GM12878 (cell line): ENCODE measurements around the gene ITPR2.

ENCODE experiments used
- BRCA1 ChIP-seq: IDR thresholded peaks from 2 replicates; pipeline ENCODE4 v1.6.1; 2011; ENCODE audit warnings: low read depth, low read length, improper control_type of control experiment
- CTCF ChIP-seq, 3 experiments: IDR thresholded peaks in 2 of 3; conservative IDR thresholded peaks in 1 of 3; 2 replicates each; pipeline ENCODE4 v1.5.1; 2011; ENCODE audit warnings: low read depth in 3 of 3, low read length in 3 of 3, mild to moderate bottlenecking in 3 of 3, control low read depth in 2 of 3, moderate library complexity in 2 of 3, inconsistent platforms in 1 of 3, mixed read lengths in 1 of 3; ENCODE audit not compliant: control insufficient read depth in 2 of 3, insufficient read depth in 1 of 3; ENCODE audit errors: extremely low read depth in 1 of 3
- DPF2 ChIP-seq: fragments of 450-650 bp; IDR thresholded peaks from 2 replicates; pipeline ENCODE4 v1.6.1; 2017; ENCODE audit warnings: mild to moderate bottlenecking
- TARDBP ChIP-seq: IDR thresholded peaks from 2 replicates; pipeline ENCODE4 v1.6.1; 2016; ENCODE audit warnings: borderline replicate concordance
- TCF12 ChIP-seq: IDR thresholded peaks from 2 replicates; pipeline ENCODE4 v1.6.1; 2011; ENCODE audit warnings: low read depth, mild to moderate bottlenecking, low read length
- ZBED1 ChIP-seq: IDR thresholded peaks from 2 replicates; pipeline ENCODE4 v1.6.1; 2016; ENCODE audit warnings: borderline replicate concordance
- TF ChIP-seq, protein P1 (sequence below): fragments of 450-650 bp; IDR thresholded peaks from 2 replicates; pipeline ENCODE4 v1.6.1; 2017; ENCODE audit warnings: mild to moderate bottlenecking, moderate library complexity
- TF ChIP-seq, protein P2 (sequence below): IDR thresholded peaks from 2 replicates; pipeline ENCODE4 v1.6.1; 2012; ENCODE audit warnings: low read depth, low read length, improper control_type of control experiment

- TF ChIP-seq CTCF (IDR thresholded peaks at IDR 0.05 in 2 of 3, conservative IDR thresholded peaks at IDR 0.05 in 1 of 3; ENCODE audit: control insufficient read depth in 2 of 3, extremely low read depth in 1 of 3, insufficient read depth in 1 of 3, low read depth in 3 of 3, low read length in 3 of 3): no peak
- TF ChIP-seq, protein P1, sequence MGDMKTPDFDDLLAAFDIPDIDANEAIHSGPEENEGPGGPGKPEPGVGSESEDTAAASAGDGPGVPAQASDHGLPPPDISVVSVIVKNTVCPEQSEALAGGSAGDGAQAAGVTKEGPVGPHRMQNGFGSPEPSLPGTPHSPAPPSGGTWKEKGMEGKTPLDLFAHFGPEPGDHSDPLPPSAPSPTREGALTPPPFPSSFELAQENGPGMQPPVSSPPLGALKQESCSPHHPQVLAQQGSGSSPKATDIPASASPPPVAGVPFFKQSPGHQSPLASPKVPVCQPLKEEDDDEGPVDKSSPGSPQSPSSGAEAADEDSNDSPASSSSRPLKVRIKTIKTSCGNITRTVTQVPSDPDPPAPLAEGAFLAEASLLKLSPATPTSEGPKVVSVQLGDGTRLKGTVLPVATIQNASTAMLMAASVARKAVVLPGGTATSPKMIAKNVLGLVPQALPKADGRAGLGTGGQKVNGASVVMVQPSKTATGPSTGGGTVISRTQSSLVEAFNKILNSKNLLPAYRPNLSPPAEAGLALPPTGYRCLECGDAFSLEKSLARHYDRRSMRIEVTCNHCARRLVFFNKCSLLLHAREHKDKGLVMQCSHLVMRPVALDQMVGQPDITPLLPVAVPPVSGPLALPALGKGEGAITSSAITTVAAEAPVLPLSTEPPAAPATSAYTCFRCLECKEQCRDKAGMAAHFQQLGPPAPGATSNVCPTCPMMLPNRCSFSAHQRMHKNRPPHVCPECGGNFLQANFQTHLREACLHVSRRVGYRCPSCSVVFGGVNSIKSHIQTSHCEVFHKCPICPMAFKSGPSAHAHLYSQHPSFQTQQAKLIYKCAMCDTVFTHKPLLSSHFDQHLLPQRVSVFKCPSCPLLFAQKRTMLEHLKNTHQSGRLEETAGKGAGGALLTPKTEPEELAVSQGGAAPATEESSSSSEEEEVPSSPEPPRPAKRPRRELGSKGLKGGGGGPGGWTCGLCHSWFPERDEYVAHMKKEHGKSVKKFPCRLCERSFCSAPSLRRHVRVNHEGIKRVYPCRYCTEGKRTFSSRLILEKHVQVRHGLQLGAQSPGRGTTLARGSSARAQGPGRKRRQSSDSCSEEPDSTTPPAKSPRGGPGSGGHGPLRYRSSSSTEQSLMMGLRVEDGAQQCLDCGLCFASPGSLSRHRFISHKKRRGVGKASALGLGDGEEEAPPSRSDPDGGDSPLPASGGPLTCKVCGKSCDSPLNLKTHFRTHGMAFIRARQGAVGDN: no peak
- TF ChIP-seq, protein P2, sequence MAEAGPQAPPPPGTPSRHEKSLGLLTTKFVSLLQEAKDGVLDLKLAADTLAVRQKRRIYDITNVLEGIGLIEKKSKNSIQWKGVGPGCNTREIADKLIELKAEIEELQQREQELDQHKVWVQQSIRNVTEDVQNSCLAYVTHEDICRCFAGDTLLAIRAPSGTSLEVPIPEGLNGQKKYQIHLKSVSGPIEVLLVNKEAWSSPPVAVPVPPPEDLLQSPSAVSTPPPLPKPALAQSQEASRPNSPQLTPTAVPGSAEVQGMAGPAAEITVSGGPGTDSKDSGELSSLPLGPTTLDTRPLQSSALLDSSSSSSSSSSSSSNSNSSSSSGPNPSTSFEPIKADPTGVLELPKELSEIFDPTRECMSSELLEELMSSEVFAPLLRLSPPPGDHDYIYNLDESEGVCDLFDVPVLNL: no peak
- no peak for TF ChIP-seq ZBED1
- TF ChIP-seq BRCA1: no peak
- no peak for TF ChIP-seq DPF2
- TF ChIP-seq TARDBP: no peak
- no peak for TF ChIP-seq TCF12
Observed at GRCh38 chr12:26694402-26694801, 138.6 kb downstream of the ITPR2 start.
